ENCODE results near the gene NUP214. TPM values are rescaled to one million over a fixed set of nuclear protein-coding genes. Genes with fewer than 3 reads are reported as not detected.

Gene NUP214
- total and polyA plus RNA-seq, 2 of the 8 experiments (the other 6 are each of a cell fraction or from before 2014, with no cell fraction given), result 28.6 to 50.2 TPM

DNA sequence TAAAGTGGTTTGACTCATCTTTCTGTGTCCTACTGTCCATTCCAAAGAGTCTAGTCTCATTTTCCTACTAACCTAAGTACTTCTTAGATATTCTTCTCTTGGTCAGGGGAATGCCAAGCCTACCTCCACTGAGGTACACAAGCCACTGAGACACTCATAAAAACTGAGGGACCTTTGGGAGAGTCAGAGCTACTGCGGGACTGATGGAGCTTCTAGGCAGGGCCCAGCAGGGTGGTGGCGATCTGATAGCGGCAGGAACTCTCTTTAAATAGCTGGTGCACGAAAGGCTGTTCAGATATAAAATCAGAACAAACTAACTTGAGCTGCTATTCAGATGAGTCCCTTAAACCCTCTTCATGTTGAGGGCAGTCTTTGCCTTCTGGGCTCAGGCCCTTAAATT is 14.7 kb downstream of the NUP214 start:
- no peak overlapping the region for H4K91ac ChIP-seq (replicated peaks; ENCODE audit: insufficient read length, low read length)
- no peak overlapping the region for H4K8ac ChIP-seq (ENCODE audit: extremely low read depth, insufficient read depth, low read length)
- no peaks in the 10 kb centered on the region for H3K23me2 ChIP-seq (ENCODE audit: low read depth, low read length)
- no peak overlapping the region for H2BK120ac ChIP-seq (replicated peaks; ENCODE audit: low read depth, low read length)
- no peak overlapping the region for H2BK12ac ChIP-seq (ENCODE audit: low read depth, low read length)
- CTCF ChIA-PET (ENCODE audit: partially characterized antibody), result no interaction called here
- no peak overlapping the region for H3K56ac ChIP-seq (replicated peaks; ENCODE audit: insufficient read length, low read depth, low read length)
- no peak overlapping the region for H3K9ac ChIP-seq (replicated peaks in 1 of 4; ENCODE audit: extremely low read depth in 1 of 4, low read depth in 3 of 4, low read length in 3 of 4)
- POLR2A ChIA-PET (ENCODE audit: partially characterized antibody), result interaction anchor here (1.1 to 1.8 kb wide), 2 partner anchors 14 to 57 kb away, joined by 4 to 9 read pairs; partner anchors contain the start of gene NUP214
- H3K4me2 ChIP-seq (ENCODE audit: insufficient read depth in 1 of 2, low read depth in 2 of 2, low read length in 2 of 2), result no peak overlapping the region
- H2BK20ac ChIP-seq (ENCODE audit: low read length), result no peak overlapping the region
- H4K20me1 ChIP-seq (replicated peaks in 1 of 2; ENCODE audit: control insufficient read depth in 1 of 2, insufficient read depth in 2 of 2, low read length in 2 of 2), result no peaks in the 10 kb centered on the region
- DNase-seq (ENCODE audit: low read depth in 1 of 2, low spot score in 2 of 2), result no peak
- FAIRE-seq, result no peak
- no peak overlapping the region for H3K18ac ChIP-seq (ENCODE audit: extremely low read depth, low read length)
- peaks cover 30 to 77% (median 65%) of the 10 kb centered on the region in 4 experiments for H3K36me3 ChIP-seq (ENCODE audit: control insufficient read depth in 2 of 4, insufficient read depth in 4 of 4, low read length in 3 of 4)
- H3K4ac ChIP-seq (replicated peaks; ENCODE audit: insufficient read length, low read depth, low read length), result no peak overlapping the region
- H2BK15ac ChIP-seq (ENCODE audit: low read length), result no peak overlapping the region
- no peaks in the 10 kb centered on the region for H3K9me3 ChIP-seq (ENCODE audit: insufficient read depth in 2 of 2, low read depth in 1 of 2, low read length in 1 of 2)
- no peaks in the 10 kb centered on the region for H3K79me2 ChIP-seq (ENCODE audit: control insufficient read depth in 1 of 2, insufficient read depth in 2 of 2, low read length in 2 of 2)
- no peak overlapping the region for H3K14ac ChIP-seq (ENCODE audit: insufficient read length)
- H2AFZ ChIP-seq (ENCODE audit: low read length), result no peak overlapping the region
- 87% methylated on average over 4 of the region's 4 CpGs; no CpG with 5 or more reads in 1 of the 2 experiments for WGBS, 2 experiments (ENCODE audit: extremely low coverage in 1 of 2, insufficient coverage in 1 of 2, insufficient read length in 1 of 2, insufficient replicate concordance in 2 of 2, low coverage in 1 of 2, low lambda C conversion rate in 2 of 2, missing lambda C conversion rate in 1 of 2)
- H3K27me3 ChIP-seq (replicated peaks in 1 of 4; ENCODE audit: control insufficient read depth in 3 of 4, extremely low read depth in 1 of 4, insufficient read depth in 3 of 4, low read length in 3 of 4), result no peaks in the 10 kb centered on the region
- H3K27ac ChIP-seq (ENCODE audit: low read depth, low read length), result no peak overlapping the region
- no peak overlapping the region for H3K23ac ChIP-seq (ENCODE audit: insufficient read length)
- H3K4me1 ChIP-seq (replicated peaks in 1 of 4; ENCODE audit: control insufficient read depth in 3 of 4, insufficient read depth in 4 of 4, low read length in 3 of 4), result no peaks in the 10 kb centered on the region
- no peak overlapping the region for H2AK5ac ChIP-seq (ENCODE audit: low read depth, low read length)
- no peak overlapping the region for H4K5ac ChIP-seq (ENCODE audit: insufficient read length, low read depth, low read length)
- H2BK5ac ChIP-seq (ENCODE audit: low read depth, low read length), result no peak overlapping the region
- no peak overlapping the region for H3K4me3 ChIP-seq (ENCODE audit: extremely low read depth in 1 of 4, insufficient read depth in 2 of 4, low read depth in 3 of 4, low read length in 4 of 4)
- no peaks in the 10 kb centered on the region for H3K79me1 ChIP-seq (ENCODE audit: low read depth, low read length)
- TF ChIP-seq JUND (IDR thresholded peaks at IDR 0.05; ENCODE audit: low read length) (no peak), EZH2 (IDR thresholded peaks at IDR 0.05; ENCODE audit: low read depth, low read length, severe bottlenecking) (no peak), KDM1A (IDR thresholded peaks at IDR 0.05; ENCODE audit: borderline replicate concordance, low read length) (no peak), SUZ12 (IDR thresholded peaks at IDR 0.05; ENCODE audit: low read length) (no peak), GTF2F1 (IDR thresholded peaks at IDR 0.05; ENCODE audit: borderline replicate concordance, low read depth, low read length) (no peak), CHD1 (IDR thresholded peaks at IDR 0.05; ENCODE audit: low read depth, low read length) (no peak), ZNF274 (IDR thresholded peaks at IDR 0.05; ENCODE audit: borderline replicate concordance, extremely low read depth, low read length) (no peak), SIRT6 (IDR thresholded peaks at IDR 0.05; ENCODE audit: low read length) (no peak), TEAD4 (IDR thresholded peaks at IDR 0.05; ENCODE audit: low read depth, low read length) (no peak), HDAC2 (IDR thresholded peaks at IDR 0.05; ENCODE audit: borderline replicate concordance in 1 of 2, low read depth in 2 of 2, low read length in 2 of 2) (no peak), NRF1 (IDR thresholded peaks at IDR 0.05; ENCODE audit: low read depth, low read length) (no peak), RBBP5 (IDR thresholded peaks at IDR 0.05; ENCODE audit: borderline replicate concordance, low read depth, low read length) (no peak)
- TF ChIP-seq, protein P1, sequence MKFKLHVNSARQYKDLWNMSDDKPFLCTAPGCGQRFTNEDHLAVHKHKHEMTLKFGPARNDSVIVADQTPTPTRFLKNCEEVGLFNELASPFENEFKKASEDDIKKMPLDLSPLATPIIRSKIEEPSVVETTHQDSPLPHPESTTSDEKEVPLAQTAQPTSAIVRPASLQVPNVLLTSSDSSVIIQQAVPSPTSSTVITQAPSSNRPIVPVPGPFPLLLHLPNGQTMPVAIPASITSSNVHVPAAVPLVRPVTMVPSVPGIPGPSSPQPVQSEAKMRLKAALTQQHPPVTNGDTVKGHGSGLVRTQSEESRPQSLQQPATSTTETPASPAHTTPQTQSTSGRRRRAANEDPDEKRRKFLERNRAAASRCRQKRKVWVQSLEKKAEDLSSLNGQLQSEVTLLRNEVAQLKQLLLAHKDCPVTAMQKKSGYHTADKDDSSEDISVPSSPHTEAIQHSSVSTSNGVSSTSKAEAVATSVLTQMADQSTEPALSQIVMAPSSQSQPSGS (IDR thresholded peaks at IDR 0.05; ENCODE audit: low read length), result no peak

Measured in H1 (cell line).